H1 (cell line): ENCODE measurements around the gene ADAMTS16.

ENCODE experiments used
- BACH1 ChIP-seq: IDR thresholded peaks from 2 replicates; pipeline ENCODE4 v1.6.1; 2012; ENCODE audit warnings: low read length, improper control_type of control experiment
- CHD1 ChIP-seq: IDR thresholded peaks from 2 replicates; pipeline ENCODE4 v1.6.1; 2012; ENCODE audit warnings: low read depth, low read length, improper control_type of control experiment
- CHD7 ChIP-seq: fragments of 300-600 bp; sonication (generic); IDR thresholded peaks from 2 replicates; pipeline ENCODE4 v1.7.1; 2012; ENCODE audit warnings: low read length, moderate library complexity, mild to moderate bottlenecking, inconsistent platforms; ENCODE audit not compliant: insufficient replicate concordance
- CTCF ChIP-seq, 3 experiments: IDR thresholded peaks; 1 replicate in 2 of 3; 2 replicates in 1 of 3; pipeline versions ENCODE4 v1.5.1 to v1.6.1; 2011; ENCODE audit warnings: low read length in 3 of 3, mild to moderate bottlenecking in 3 of 3, inconsistent platforms in 2 of 3, low read depth in 1 of 3, moderate library complexity in 1 of 3; ENCODE audit not compliant: insufficient read depth in 1 of 3; ENCODE audit errors: control extremely low read depth in 1 of 3
- EP300 ChIP-seq, 2 experiments: IDR thresholded peaks; 1 replicate in 1 of 2; 2 replicates in 1 of 2; pipeline ENCODE4 v1.6.1; 2011 to 2012; ENCODE audit warnings: low read depth in 2 of 2, low read length in 2 of 2, mild to moderate bottlenecking in 2 of 2, borderline replicate concordance in 1 of 2, inconsistent platforms in 1 of 2, moderate library complexity in 1 of 2
- MAX ChIP-seq: IDR thresholded peaks from 2 replicates; pipeline ENCODE4 v1.6.1; 2012; ENCODE audit warnings: inconsistent platforms
- POLR2A ChIP-seq, 2 experiments: IDR thresholded peaks; 1 replicate in 1 of 2; 2 replicates in 1 of 2; pipeline ENCODE4 v1.6.1; 2011; ENCODE audit warnings: low read depth in 2 of 2, low read length in 2 of 2, mild to moderate bottlenecking in 2 of 2; ENCODE audit errors: control extremely low read depth in 1 of 2
- POLR2AphosphoS5 ChIP-seq: IDR thresholded peaks from 2 replicates; pipeline ENCODE4 v1.6.1; 2011; ENCODE audit warnings: low read depth, low read length
- RAD21 ChIP-seq, 2 experiments: IDR thresholded peaks in 1 of 2; conservative IDR thresholded peaks in 1 of 2; 2 replicates each; pipeline ENCODE4 v1.6.1; 2011; ENCODE audit warnings: low read depth in 2 of 2, low read length in 2 of 2, improper control_type of control experiment in 1 of 2, inconsistent platforms in 1 of 2, mild to moderate bottlenecking in 1 of 2, moderate library complexity in 1 of 2
- RNF2 ChIP-seq: fragments of 200-900, 300-1000 bp; sonication (generic); IDR thresholded peaks from 2 replicates; pipeline ENCODE4 v1.7.1; 2016; ENCODE audit warnings: borderline replicate concordance, low read depth, mild to moderate bottlenecking, antibody characterized with exemption, low read length; ENCODE audit not compliant: poor library complexity, severe bottlenecking; ENCODE audit errors: missing control alignments
- TAF1 ChIP-seq: IDR thresholded peaks from 2 replicates; pipeline ENCODE4 v1.6.1; 2011; ENCODE audit warnings: mild to moderate bottlenecking, low read depth, low read length
- USF2 ChIP-seq: IDR thresholded peaks from 2 replicates; pipeline ENCODE4 v1.6.1; 2011; ENCODE audit warnings: low read length, improper control_type of control experiment

GRCh38 chr5:5294429-5294828 is 154.3 kb downstream of the ADAMTS16 start:
- no peak for TF ChIP-seq CTCF (IDR thresholded peaks at IDR 0.05; ENCODE audit: control extremely low read depth in 1 of 3, insufficient read depth in 1 of 3, low read depth in 1 of 3, low read length in 3 of 3)
- no peak for TF ChIP-seq TAF1
- no peak for TF ChIP-seq RNF2
- no peak for TF ChIP-seq POLR2AphosphoS5
- no peak for TF ChIP-seq USF2
- no peak for TF ChIP-seq CHD1
- no peak for TF ChIP-seq EP300 (IDR thresholded peaks at IDR 0.05; ENCODE audit: borderline replicate concordance in 1 of 2, low read depth in 2 of 2, low read length in 2 of 2)
- no peak for TF ChIP-seq RAD21 (IDR thresholded peaks at IDR 0.05 in 1 of 2, conservative IDR thresholded peaks at IDR 0.05 in 1 of 2; ENCODE audit: low read depth in 2 of 2, low read length in 2 of 2)
- no peak for TF ChIP-seq POLR2A (IDR thresholded peaks at IDR 0.05; ENCODE audit: control extremely low read depth in 1 of 2, low read depth in 2 of 2, low read length in 2 of 2)
- TF ChIP-seq MAX, result no peak
- TF ChIP-seq CHD7, result no peak
- no peak for TF ChIP-seq BACH1
